HFF-Myc (cell line): ENCODE data around the gene DNAH11.
"Not testable (repeated sequence)": the region's sequence is repeated elsewhere in the genome, so short reads cannot be mapped to it uniquely, and the experiment has no call there.

Experiments
- DNase-seq: peaks from one replicate; pipeline ENCODE4 v3.0.0-alpha.2; 2011; ENCODE audit warnings: low read depth; ENCODE audit errors: extremely low read depth
- H3K4me3 ChIP-seq: replicated peaks from 2 replicates; pipeline ENCODE4 v1.5.1; 2011; ENCODE audit warnings: low read depth, mild to moderate bottlenecking, control low read depth, low read length
- TF ChIP-seq, protein P1 (sequence below): IDR thresholded peaks from 2 replicates; pipeline ENCODE4 v1.5.1; 2012; ENCODE audit warnings: mild to moderate bottlenecking, low read depth, low read length, control low read depth; ENCODE audit errors: missing control alignments

DNAH11 gene

DNA sequence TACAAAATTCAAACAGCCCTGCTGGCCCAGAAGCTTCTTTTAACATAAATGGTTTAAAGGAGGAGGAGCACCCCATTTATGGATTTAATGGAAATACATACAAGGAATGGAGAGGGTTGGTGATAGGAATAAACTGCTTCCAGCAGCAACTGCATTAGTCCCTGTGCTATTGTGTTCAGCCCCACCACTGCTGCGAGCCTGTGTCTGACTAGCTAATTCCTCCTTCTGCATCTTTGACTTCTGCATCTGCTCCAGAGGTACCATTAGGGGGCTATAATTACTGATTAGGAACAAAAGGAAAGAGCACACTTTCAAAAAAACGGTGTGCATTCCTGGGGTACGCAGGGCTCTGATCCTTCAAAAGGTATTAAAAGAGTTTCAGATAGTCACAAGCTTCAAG lies 378.1 kb downstream of the DNAH11 start:
- TF ChIP-seq, protein P1, sequence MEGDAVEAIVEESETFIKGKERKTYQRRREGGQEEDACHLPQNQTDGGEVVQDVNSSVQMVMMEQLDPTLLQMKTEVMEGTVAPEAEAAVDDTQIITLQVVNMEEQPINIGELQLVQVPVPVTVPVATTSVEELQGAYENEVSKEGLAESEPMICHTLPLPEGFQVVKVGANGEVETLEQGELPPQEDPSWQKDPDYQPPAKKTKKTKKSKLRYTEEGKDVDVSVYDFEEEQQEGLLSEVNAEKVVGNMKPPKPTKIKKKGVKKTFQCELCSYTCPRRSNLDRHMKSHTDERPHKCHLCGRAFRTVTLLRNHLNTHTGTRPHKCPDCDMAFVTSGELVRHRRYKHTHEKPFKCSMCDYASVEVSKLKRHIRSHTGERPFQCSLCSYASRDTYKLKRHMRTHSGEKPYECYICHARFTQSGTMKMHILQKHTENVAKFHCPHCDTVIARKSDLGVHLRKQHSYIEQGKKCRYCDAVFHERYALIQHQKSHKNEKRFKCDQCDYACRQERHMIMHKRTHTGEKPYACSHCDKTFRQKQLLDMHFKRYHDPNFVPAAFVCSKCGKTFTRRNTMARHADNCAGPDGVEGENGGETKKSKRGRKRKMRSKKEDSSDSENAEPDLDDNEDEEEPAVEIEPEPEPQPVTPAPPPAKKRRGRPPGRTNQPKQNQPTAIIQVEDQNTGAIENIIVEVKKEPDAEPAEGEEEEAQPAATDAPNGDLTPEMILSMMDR, result no peak
- H3K4me3 ChIP-seq, result no peak overlapping the region
- no peak for DNase-seq

DNA sequence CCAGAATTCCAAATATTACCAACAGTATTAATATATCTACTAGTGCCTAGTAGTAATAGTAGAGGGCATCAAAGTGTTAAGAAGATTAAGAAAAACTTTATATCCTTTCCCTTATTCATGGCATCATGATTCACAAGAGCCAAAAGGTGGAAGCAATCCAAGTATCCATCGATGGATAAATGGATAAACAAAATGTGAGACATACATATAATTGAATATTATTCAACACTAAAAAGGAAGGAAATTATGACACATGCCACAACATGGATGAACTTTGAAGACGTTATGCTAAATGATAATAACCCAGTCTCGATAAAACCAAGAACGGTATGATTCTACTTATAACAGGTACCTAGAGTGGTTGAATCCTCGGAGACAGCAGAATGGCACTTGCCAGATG lies 379.8 kb downstream of the DNAH11 start:
- H3K4me3 ChIP-seq, result no peak overlapping the region
- TF ChIP-seq, protein P1, result no peak
- DNase-seq, result no peak

DNA sequence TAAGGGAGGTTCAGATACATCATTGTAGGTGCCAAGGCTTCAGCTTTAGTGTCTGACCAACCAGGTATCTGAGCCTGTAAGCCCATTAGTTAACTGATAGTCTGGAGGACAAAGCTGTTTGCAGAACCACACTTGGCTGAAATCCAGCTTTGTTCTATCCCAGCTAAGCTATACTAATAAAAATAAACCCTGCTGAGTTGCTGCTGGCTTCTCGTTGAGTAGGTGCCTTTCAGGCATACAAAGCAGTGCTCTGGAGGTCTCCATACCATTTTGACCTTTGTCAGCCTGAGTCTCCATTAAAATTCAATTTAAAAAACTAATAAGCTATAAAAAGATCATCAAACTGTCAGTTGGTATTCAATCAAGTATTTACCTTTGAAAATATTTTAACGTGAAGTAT lies 380.8 kb downstream of the DNAH11 start:
- H3K4me3 ChIP-seq, result no peak overlapping the region
- TF ChIP-seq, protein P1, result no peak
- DNase-seq, result no peak

DNA sequence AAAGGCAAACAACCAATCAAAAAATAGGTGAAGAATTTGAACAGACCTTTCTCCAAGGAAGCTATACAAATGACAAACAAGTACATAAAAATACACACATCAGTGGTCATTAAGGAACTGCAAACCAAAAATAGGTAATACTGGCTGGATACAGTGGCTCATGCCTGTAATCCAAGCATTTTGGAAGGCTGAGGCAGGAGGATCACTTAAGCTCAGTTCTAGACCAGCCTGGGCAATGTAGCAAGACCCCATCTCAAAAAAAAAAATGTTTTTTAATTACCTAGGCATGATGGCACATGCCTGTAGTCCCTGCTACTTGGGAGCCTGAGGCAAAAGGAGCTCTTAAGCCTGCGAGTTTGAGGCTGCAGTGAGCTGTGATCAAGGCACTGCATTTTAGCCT lies 383.6 kb downstream of the DNAH11 start:
- TF ChIP-seq, protein P1, result no peak
- no peak overlapping the region for H3K4me3 ChIP-seq
- DNase-seq, result no peak

DNA sequence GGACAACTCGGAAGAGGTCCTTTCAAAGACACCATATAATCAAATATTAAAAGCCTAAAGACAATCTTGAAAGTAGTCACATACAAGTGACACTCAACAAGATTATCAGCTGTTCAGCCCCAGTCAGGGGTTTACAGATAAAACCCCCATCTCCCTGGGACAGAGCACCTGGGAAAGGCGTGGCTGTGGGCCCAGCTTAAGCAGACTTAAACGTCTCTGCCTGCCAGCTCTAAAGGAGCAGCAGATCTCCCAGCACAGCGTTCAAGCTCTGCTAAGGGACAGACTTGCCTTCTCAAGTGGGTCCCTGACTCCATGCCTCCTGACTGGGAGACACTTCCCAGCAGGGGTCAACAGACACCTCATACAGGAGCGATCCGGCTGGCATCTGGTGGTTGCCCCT lies 384.9 kb downstream of the DNAH11 start:
- TF ChIP-seq, protein P1, result no peak
- no peak for DNase-seq
- H3K4me3 ChIP-seq, result no peak overlapping the region

DNA sequence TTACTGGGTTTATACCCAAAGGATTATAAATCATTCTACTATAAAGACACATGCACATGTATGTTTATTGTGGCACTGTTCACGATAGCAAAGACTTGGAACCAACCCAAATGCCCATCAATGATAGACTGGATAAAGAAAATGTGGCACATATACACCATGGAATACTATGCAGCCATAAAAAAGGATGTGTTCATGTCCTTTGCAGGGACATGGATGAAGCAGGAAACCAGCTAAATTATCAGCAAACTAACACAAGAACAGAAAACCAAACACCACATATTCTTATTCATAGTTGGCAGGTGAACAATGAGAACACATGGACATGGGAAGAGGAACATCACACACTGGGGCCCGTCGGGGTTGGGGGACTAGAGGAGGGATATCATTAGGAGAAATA lies 390.5 kb downstream of the DNAH11 start:
- DNase-seq, H3K4me3 ChIP-seq: not testable (repeated sequence)

DNA sequence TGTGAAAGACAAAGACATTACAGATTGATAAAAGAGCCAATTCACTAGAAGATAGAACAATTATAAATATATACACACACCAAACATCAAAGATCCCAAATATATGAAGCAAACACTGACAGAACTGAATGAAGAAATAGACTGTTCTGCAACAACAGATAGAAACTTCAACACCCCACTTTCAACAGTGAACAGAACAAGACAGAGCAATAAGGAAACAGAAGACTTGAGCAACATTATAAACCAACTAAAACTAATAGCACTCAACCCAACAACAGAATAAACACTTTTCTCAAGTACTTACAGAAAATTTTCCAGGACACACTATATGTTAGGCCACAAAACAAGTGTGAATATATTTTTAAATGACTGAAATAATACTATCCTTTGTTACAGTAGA lies 392.0 kb downstream of the DNAH11 start:
- TF ChIP-seq, protein P1, result no peak
- no peak overlapping the region for H3K4me3 ChIP-seq

DNA sequence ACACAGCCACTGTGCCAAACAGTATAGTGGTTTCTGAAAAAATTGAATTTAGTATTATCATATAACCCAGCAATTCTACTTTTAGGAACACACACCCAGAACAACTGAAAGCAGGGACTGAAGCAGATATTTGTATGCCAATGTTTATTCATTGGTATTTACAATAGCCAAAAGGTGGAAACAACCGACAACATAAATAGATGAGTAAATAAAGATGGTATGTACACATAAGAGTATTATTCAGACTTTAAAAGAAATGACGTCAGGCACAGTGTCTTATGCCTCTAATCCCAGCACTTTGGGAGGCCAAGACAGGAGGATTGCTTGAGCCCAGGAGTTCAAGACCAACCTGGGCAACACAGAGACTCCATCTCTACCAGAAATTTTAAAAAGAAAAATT lies 395.6 kb downstream of the DNAH11 start:
- DNase-seq, result no peak
- TF ChIP-seq, protein P1, result no peak
- no peak overlapping the region for H3K4me3 ChIP-seq

More for the DNA sequence above, 392.0 kb downstream of the DNAH11 start:
- no peak for DNase-seq
